Measurements from ENCODE around the gene FGFBP3. TPM values are rescaled to one million over a fixed set of nuclear protein-coding genes. Genes with fewer than 3 reads are reported as not detected.

The FGFBP3 gene, protein sequence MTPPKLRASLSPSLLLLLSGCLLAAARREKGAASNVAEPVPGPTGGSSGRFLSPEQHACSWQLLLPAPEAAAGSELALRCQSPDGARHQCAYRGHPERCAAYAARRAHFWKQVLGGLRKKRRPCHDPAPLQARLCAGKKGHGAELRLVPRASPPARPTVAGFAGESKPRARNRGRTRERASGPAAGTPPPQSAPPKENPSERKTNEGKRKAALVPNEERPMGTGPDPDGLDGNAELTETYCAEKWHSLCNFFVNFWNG
- 1 to 10 TPM; 1.2 to 1.6 TPM for total RNA-seq

DNA sequence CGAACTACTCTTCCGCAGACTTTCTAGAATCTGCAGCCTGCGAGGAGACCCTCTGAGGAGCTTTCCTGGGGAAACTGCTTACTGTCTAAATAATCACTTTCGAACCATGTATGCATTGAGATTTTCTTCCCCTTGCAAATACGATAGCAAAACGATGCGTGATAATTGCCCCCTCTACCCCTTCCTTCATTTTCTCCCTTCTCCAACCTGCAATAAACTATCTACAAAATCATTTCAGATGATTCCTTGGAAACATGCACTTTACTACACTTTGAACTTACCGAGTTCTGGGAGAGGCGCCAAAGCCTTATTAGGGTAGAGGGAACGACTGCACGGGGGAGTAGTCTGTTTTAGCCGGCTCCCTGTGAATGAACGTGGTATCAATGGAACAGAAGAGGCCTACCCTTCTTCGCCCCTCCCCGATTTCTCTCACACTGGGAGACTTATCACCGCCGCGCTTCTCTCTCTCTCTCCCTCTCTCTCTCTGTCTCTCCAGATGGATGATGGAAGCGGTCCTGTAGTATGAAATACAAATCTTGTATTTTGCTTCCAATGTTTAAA lies at the start of gene FGFBP3:
Gene FGFBP3 (minus strand): TSS at position 370 of the 561 bp plus-strand sequence. CDS start 517 bp downstream, outside the sequence.
- no peaks in the 10 kb centered on the region for H3K36me3 Mint-ChIP-seq (ENCODE audit: low read depth)
- peak; percentile 60 for DNase-seq
- peaks cover 20% of the 10 kb centered on the region for H3K4me1 Mint-ChIP-seq (ENCODE audit: low read depth)
- CTCF ChIA-PET = interaction anchor here (0.8 to 2.1 kb wide), 10 partner anchors 9 to 611 kb away, joined by 3 to 9 read pairs (median 4); partner anchors contain the start of genes BTAF1 and PPP1R3C
- intact Hi-C loops (cut with micrococcal nuclease) = loop anchor here (1.0 to 10.0 kb wide), 7 partner anchors 8 to 1034 kb away; partner anchors contain the start of genes BTAF1 and RPP30
- H3K27ac Mint-ChIP-seq = peak within 1 kb of the TSS; percentile 74
- H3K9me3 Mint-ChIP-seq = no peaks in the 10 kb centered on the region
- peaks cover 13% of the 10 kb centered on the region for H3K27me3 Mint-ChIP-seq (ENCODE audit: low read depth)
- peak within 1 kb of the TSS; percentile 90 for H3K4me3 Mint-ChIP-seq

- Mint-ChIP-seq H3K9me3 (no peaks in the 10 kb centered on the region), H3K4me1 (ENCODE audit: low read depth) (no peaks in the 10 kb centered on the region), H3K36me3 (ENCODE audit: low read depth) (peaks cover 42% of the 10 kb centered on the region), H3K27ac (no peak overlapping the region), H3K27me3 (ENCODE audit: low read depth) (no peaks in the 10 kb centered on the region), H3K4me3 (no peak overlapping the region)
- intact Hi-C loops (cut with micrococcal nuclease) = no loop called here
- no peak for DNase-seq
- CTCF ChIA-PET = no interaction called here
These were observed 47.8 kb upstream of the FGFBP3 start for GRCh38 chr10:91957091-91957490.

DNA sequence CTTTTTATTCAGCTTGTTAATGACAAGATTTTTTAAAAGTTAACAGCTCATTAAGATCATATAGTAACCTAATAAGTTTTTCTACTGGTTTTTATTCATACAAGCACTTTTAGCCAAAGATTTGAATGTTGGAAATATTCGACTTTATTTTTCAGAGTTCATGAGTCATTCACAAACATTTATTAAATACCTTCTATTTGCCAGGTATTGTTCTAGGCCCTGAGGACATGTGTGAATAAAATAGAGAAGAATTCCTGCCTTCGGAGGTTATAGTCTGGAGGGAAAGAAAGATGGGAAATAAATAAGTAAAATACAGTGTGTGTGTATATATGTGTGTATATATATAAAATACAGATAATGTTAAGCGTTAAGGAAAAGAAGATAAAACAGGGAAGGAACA lies 45.8 kb upstream of the FGFBP3 start:
- CTCF ChIA-PET = no interaction called here

GRCh38 chr10:91953600-91954160 lies 44.4 kb upstream of the FGFBP3 start:
- CTCF ChIA-PET = no interaction called here
- Mint-ChIP-seq H3K36me3 (ENCODE audit: low read depth) (peaks cover 38% of the 10 kb centered on the region), H3K4me1 (ENCODE audit: low read depth) (no peaks in the 10 kb centered on the region), H3K4me3 (no peak overlapping the region), H3K27ac (no peak overlapping the region), H3K27me3 (ENCODE audit: low read depth) (no peaks in the 10 kb centered on the region), H3K9me3 (no peaks in the 10 kb centered on the region)
- intact Hi-C loops (cut with micrococcal nuclease) = no loop called here
- DNase-seq = no peak

More for the DNA sequence above, 45.8 kb upstream of the FGFBP3 start:
- H3K36me3 Mint-ChIP-seq (ENCODE audit: low read depth) = peaks cover 43% of the 10 kb centered on the region
- DNase-seq = no peak
- intact Hi-C loops (cut with micrococcal nuclease) = no loop called here
- no peaks in the 10 kb centered on the region for H3K9me3 Mint-ChIP-seq
- H3K27ac Mint-ChIP-seq = no peak overlapping the region
- no peaks in the 10 kb centered on the region for H3K4me1 Mint-ChIP-seq (ENCODE audit: low read depth)
- no peaks in the 10 kb centered on the region for H3K27me3 Mint-ChIP-seq (ENCODE audit: low read depth)
- H3K4me3 Mint-ChIP-seq = no peak overlapping the region

DNA sequence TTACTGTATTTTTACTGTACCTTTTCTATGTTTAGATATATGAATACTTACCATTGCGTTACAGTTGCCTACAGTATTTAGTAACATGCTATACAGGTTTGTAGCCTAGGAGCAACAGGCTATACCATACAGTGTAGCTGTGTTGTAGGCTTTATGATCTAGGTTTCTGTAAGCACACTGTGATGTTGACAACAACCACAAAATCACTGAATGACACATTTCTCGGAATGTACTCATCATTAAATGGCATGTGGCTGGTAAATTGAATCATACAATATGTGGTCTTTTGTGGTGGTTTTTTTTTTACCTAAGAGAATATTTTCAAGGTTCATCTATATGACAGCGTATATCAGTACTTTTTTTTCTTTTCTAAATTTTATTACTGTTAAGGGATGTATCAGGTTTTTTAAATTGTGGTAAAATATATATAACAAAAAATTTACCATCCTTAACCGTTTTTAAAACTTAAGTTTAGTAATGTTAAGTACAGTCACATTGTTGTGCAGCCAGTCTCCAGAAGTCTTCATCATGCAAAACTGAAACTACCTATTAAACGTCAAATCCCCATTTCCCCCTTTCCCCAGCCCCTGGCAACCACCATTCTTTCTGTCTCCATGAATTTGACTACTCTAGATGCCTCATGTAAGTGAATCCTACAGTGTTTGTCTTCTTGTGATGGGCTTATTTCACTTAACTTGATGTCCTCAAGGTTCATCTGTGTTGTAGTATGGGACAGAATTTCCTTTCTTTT lies 35.8 kb upstream of the FGFBP3 start:
- CTCF ChIA-PET = interaction anchor here (1.2 kb wide), 1 partner anchor 12 kb away, joined by 4 read pairs; no protein-coding TSS in a partner anchor
- intact Hi-C loops (cut with micrococcal nuclease) = loop anchor here (1.0 to 5.0 kb wide), 8 partner anchors 18 to 346 kb away; partner anchors contain the start of genes BTAF1, CPEB3, FGFBP3 and MARCHF5
- H3K36me3 Mint-ChIP-seq (ENCODE audit: low read depth) = peaks cover 25% of the 10 kb centered on the region
- DNase-seq = peak; percentile 34
- H3K27ac Mint-ChIP-seq = no peak overlapping the region
- H3K4me3 Mint-ChIP-seq = no peak overlapping the region
- H3K4me1 Mint-ChIP-seq (ENCODE audit: low read depth) = peaks cover 18% of the 10 kb centered on the region
- H3K27me3 Mint-ChIP-seq (ENCODE audit: low read depth) = no peaks in the 10 kb centered on the region
- no peaks in the 10 kb centered on the region for H3K9me3 Mint-ChIP-seq

DNA sequence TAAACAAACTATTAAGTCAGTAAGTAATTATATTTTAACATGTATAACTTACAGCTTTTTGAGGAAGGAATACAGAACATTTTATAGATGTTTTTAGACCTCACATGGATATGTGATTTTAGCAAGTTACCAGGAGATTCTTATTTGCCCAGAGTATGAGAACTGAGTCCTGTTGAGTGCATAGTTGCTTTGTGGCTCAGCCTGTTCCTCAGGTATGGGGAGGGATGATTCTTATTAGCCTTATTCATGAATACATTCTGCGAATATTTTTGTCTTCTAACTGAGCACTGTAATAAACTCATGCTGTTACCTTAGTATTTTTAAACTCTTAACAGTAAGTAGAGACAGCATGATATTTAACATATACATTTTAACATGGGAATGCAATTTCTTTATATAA lies 32.1 kb upstream of the FGFBP3 start:
- Mint-ChIP-seq H3K4me1 (ENCODE audit: low read depth) (peaks cover 26% of the 10 kb centered on the region), H3K4me3 (no peak overlapping the region), H3K27me3 (ENCODE audit: low read depth) (no peaks in the 10 kb centered on the region), H3K27ac (no peak overlapping the region), H3K36me3 (ENCODE audit: low read depth) (peaks cover 28% of the 10 kb centered on the region), H3K9me3 (no peaks in the 10 kb centered on the region)
- intact Hi-C loops (cut with micrococcal nuclease) = no loop called here
- DNase-seq = no peak
- CTCF ChIA-PET = interaction anchor here (0.9 kb wide), 2 partner anchors 10 to 491 kb away, joined by 3 read pairs; no protein-coding TSS in a partner anchor

- Mint-ChIP-seq H3K27ac (no peak overlapping the region), H3K9me3 (no peaks in the 10 kb centered on the region), H3K27me3 (ENCODE audit: low read depth) (no peaks in the 10 kb centered on the region), H3K4me1 (ENCODE audit: low read depth) (peaks cover 18% of the 10 kb centered on the region), H3K36me3 (ENCODE audit: low read depth) (peaks cover 32% of the 10 kb centered on the region), H3K4me3 (no peak overlapping the region)
- intact Hi-C loops (cut with micrococcal nuclease) = no loop called here
- DNase-seq = no peak
- CTCF ChIA-PET = no interaction called here
These were observed 30.4 kb upstream of the FGFBP3 start for GRCh38 chr10:91939653-91940052.

- Mint-ChIP-seq H3K4me3 (no peak overlapping the region), H3K27ac (no peak overlapping the region), H3K36me3 (ENCODE audit: low read depth) (peaks cover 38% of the 10 kb centered on the region), H3K27me3 (ENCODE audit: low read depth) (no peaks in the 10 kb centered on the region), H3K4me1 (ENCODE audit: low read depth) (peaks cover 38% of the 10 kb centered on the region), H3K9me3 (no peaks in the 10 kb centered on the region)
- DNase-seq = no peak
- intact Hi-C loops (cut with micrococcal nuclease) = no loop called here
- CTCF ChIA-PET = interaction anchor here (0.6 to 0.7 kb wide), 3 partner anchors 23 to 437 kb away, joined by 3 read pairs; no protein-coding TSS in a partner anchor
These were observed 26.6 kb upstream of the FGFBP3 start for GRCh38 chr10:91935886-91936285.

- CTCF ChIA-PET = interaction anchor here (1.4 to 1.5 kb wide), 2 partner anchors 9 to 12 kb away, joined by 4 read pairs; partner anchors contain the start of gene BTAF1
These were observed 23.5 kb upstream of the FGFBP3 start for GRCh38 chr10:91932737-91933136.

GRCh38 chr10:91931526-91932190 lies 22.4 kb upstream of the FGFBP3 start:
- Mint-ChIP-seq H3K4me3 (no peak overlapping the region), H3K9me3 (no peaks in the 10 kb centered on the region), H3K27ac (no peak overlapping the region), H3K4me1 (ENCODE audit: low read depth) (peaks cover 54% of the 10 kb centered on the region), H3K27me3 (ENCODE audit: low read depth) (no peaks in the 10 kb centered on the region), H3K36me3 (ENCODE audit: low read depth) (peaks cover 32% of the 10 kb centered on the region)
- CTCF ChIA-PET = interaction anchor here (0.5 to 1.5 kb wide), 3 partner anchors 8 to 1052 kb away, joined by 3 to 6 read pairs (median 4); partner anchors contain the start of gene BTAF1
- intact Hi-C loops (cut with micrococcal nuclease) = no loop called here
- no peak for DNase-seq

More at GRCh38 chr10:91932737-91933136, 23.5 kb upstream of the FGFBP3 start:
- Mint-ChIP-seq H3K4me3 (no peak overlapping the region), H3K27me3 (ENCODE audit: low read depth) (no peaks in the 10 kb centered on the region), H3K36me3 (ENCODE audit: low read depth) (peaks cover 32% of the 10 kb centered on the region), H3K4me1 (ENCODE audit: low read depth) (peaks cover 45% of the 10 kb centered on the region), H3K27ac (no peak overlapping the region), H3K9me3 (no peaks in the 10 kb centered on the region)
- intact Hi-C loops (cut with micrococcal nuclease) = no loop called here
- DNase-seq = no peak

DNA sequence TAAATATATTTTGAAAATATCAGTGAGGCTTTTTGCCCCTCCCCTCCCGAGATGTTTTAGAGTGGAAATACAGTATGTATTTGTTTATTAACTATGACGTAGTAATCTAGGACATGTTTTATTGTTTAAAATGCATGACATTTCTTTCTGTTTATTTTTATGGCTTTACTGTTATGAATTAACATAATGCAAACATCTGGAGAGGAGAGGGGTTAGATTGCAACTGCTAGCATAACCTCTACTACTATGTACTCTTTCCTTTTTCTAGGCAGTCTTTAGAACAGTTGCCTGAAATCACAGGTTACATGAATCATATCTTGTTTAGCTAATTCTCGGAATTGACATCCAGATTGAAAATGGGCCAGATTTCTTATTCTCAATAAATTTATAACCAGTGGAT lies 21.7 kb upstream of the FGFBP3 start:
- CTCF ChIA-PET = interaction anchor here (0.5 to 0.9 kb wide), 2 partner anchors 10 to 1051 kb away, joined by 3 to 6 read pairs; no protein-coding TSS in a partner anchor
- H3K4me3 Mint-ChIP-seq = no peak overlapping the region
- peaks cover 28% of the 10 kb centered on the region for H3K36me3 Mint-ChIP-seq (ENCODE audit: low read depth)
- no peaks in the 10 kb centered on the region for H3K9me3 Mint-ChIP-seq
- no peaks in the 10 kb centered on the region for H3K27me3 Mint-ChIP-seq (ENCODE audit: low read depth)
- DNase-seq = no peak
- no peak overlapping the region for H3K27ac Mint-ChIP-seq
- intact Hi-C loops (cut with micrococcal nuclease) = no loop called here
- H3K4me1 Mint-ChIP-seq (ENCODE audit: low read depth) = peaks cover 61% of the 10 kb centered on the region

Data from activated naive CD4-positive, alpha-beta T cell treated with anti-CD3 and anti-CD28 coated beads for 36 hours (primary cell).